SK-N-SH (cell line): Measurements from ENCODE around the gene LSM10. TPM values are rescaled to one million over a fixed set of nuclear protein-coding genes. Genes with fewer than 3 reads are reported as not detected.

Experiments
- CTCF ChIA-PET: fragments of 300-600, 350-600 bp; formaldehyde crosslinking; extraction: SDS; loops from one replicate; lab custom pipeline; 2021; lab: Yijun Ruan, JAX
- POLR2A ChIA-PET: fragments of 350-600 bp; sonication (Branson Sonifier 250); formaldehyde crosslinking; extraction: SDS; loops from one replicate; lab custom pipeline; 2020; ENCODE audit warnings: antibody characterized with exemption, inconsistent platforms; lab: Yijun Ruan, JAX
- DNase-seq: peaks from one replicate; pipeline ENCODE4 v3.0.0; 2012
- H2AFZ ChIP-seq: fragments of 200-600 bp; sonication (generic); 2 replicates; pipeline ENCODE4 v1.8.1; 2016; ENCODE audit warnings: antibody characterized with exemption, mild to moderate bottlenecking, low read depth
- H3F3A ChIP-seq: fragments of 200-600 bp; sonication (generic); replicated peaks from 2 replicates; pipeline ENCODE3; 2016; ENCODE audit warnings: antibody characterized with exemption, mild to moderate bottlenecking; ENCODE audit not compliant: insufficient read depth
- H3K27ac ChIP-seq, 2 experiments: fragments of 200-500 bp in 1 of 2; fragments of 200-600 bp in 1 of 2; sonication (Bioruptor generic) in 1 of 2; sonication (generic), shearing (Covaris generic) in 1 of 2; 2 replicates each; pipeline versions ENCODE4 v1.5.1 to v1.6.1; 2014 to 2016; ENCODE audit warnings: low read depth in 2 of 2, inconsistent platforms in 1 of 2, low read length in 1 of 2, mild to moderate bottlenecking in 1 of 2, mixed read lengths in 1 of 2
- H3K27me3 ChIP-seq: fragments of 200-600 bp; sonication (generic), shearing (Covaris generic); 2 replicates; pipeline ENCODE4 v1.6.1; 2016; ENCODE audit warnings: mixed run types; ENCODE audit not compliant: insufficient read depth
- H3K36me3 ChIP-seq, 2 experiments: fragments of 200-500 bp in 1 of 2; fragments of 200-600 bp in 1 of 2; sonication (Bioruptor generic) in 1 of 2; sonication (generic) in 1 of 2; replicated peaks in 1 of 2; 2 replicates each; pipeline versions ENCODE3 to v1.5.1; 2014 to 2016; ENCODE audit warnings: low read length in 1 of 2, mild to moderate bottlenecking in 1 of 2; ENCODE audit not compliant: insufficient read depth in 2 of 2, control insufficient read depth in 1 of 2
- H3K4me1 ChIP-seq, 2 experiments: fragments of 200-500 bp in 1 of 2; fragments of 200-600 bp in 1 of 2; sonication (Bioruptor generic) in 1 of 2; sonication (generic), shearing (Covaris generic) in 1 of 2; 2 replicates each; pipeline versions ENCODE4 v1.5.1 to v1.6.1; 2014 to 2016; ENCODE audit warnings: low read depth in 1 of 2, low read length in 1 of 2, mixed run types in 1 of 2; ENCODE audit not compliant: insufficient read depth in 2 of 2, control insufficient read depth in 1 of 2
- H3K4me2 ChIP-seq: fragments of 200-600 bp; sonication (generic), shearing (Covaris generic); 2 replicates; pipeline ENCODE4 v1.6.1; 2017; ENCODE audit warnings: mixed run types
- H3K4me3 ChIP-seq, 2 experiments: fragments of 200-500 bp in 1 of 2; fragments of 200-600 bp in 1 of 2; sonication (Bioruptor generic) in 1 of 2; sonication (generic), shearing (Covaris generic) in 1 of 2; 2 replicates each; pipeline versions ENCODE4 v1.5.1 to v1.8.1; 2014 to 2016; ENCODE audit warnings: low read depth in 2 of 2, inconsistent platforms in 1 of 2, low read length in 1 of 2, mild to moderate bottlenecking in 1 of 2, mixed read lengths in 1 of 2, moderate library complexity in 1 of 2
- H3K79me2 ChIP-seq: fragments of 200-600 bp; sonication (generic); 2 replicates; pipeline ENCODE4 v1.8.1; 2017; ENCODE audit warnings: mild to moderate bottlenecking; ENCODE audit not compliant: insufficient read depth
- H3K9ac ChIP-seq: fragments of 200-600 bp; sonication (generic); 2 replicates; pipeline ENCODE4 v1.6.1; 2017; ENCODE audit warnings: mixed run types
- H3K9me2 ChIP-seq: fragments of 200-600 bp; sonication (generic); 2 replicates; pipeline ENCODE4 v1.6.1; 2017; ENCODE audit warnings: mixed run types
- H3K9me3 ChIP-seq: fragments of 200-600 bp; sonication (generic); 2 replicates; pipeline ENCODE4 v1.6.1; 2017; ENCODE audit warnings: mixed run types, mild to moderate bottlenecking, moderate library complexity
- H4K20me1 ChIP-seq: fragments of 200-600 bp; sonication (generic); 2 replicates; pipeline ENCODE4 v1.6.1; 2017; ENCODE audit warnings: mild to moderate bottlenecking, mixed run types; ENCODE audit not compliant: insufficient read depth
- CHD2 ChIP-seq: fragments of 150-350 bp; IDR thresholded peaks from 2 replicates; pipeline ENCODE4 v1.6.1; 2018; ENCODE audit warnings: low read length; ENCODE audit not compliant: partially characterized antibody
- EP300 ChIP-seq, 2 experiments: IDR thresholded peaks; 2 replicates each; pipeline versions ENCODE4 v1.4.0 to v1.6.1; 2012; ENCODE audit warnings: borderline replicate concordance in 1 of 2, low read depth in 1 of 2, low read length in 1 of 2
- FOSL2 ChIP-seq: IDR thresholded peaks from 2 replicates; pipeline ENCODE4 v1.4.0; 2012; ENCODE audit warnings: low read depth, mild to moderate bottlenecking, moderate library complexity, borderline replicate concordance
- FOXJ3 ChIP-seq: sonication (generic); formaldehyde crosslinking; IDR thresholded peaks from 2 replicates; pipeline ENCODE4 v1.5.1; 2020; ENCODE audit warnings: mild to moderate bottlenecking, missing genetic modification reagents
- GATA2 ChIP-seq: sonication (generic); formaldehyde crosslinking; IDR thresholded peaks from 2 replicates; pipeline ENCODE4 v1.5.0; 2020; ENCODE audit warnings: mild to moderate bottlenecking, missing genetic modification reagents
- JUND ChIP-seq: IDR thresholded peaks from 2 replicates; pipeline ENCODE4 v1.4.0; 2012
- MXI1 ChIP-seq: IDR thresholded peaks from 2 replicates; pipeline ENCODE4 v1.6.1; 2012; ENCODE audit warnings: mild to moderate bottlenecking, low read depth, low read length, improper control_type of control experiment
- NRF1 ChIP-seq: IDR thresholded peaks from 2 replicates; pipeline ENCODE4 v1.6.1; 2012; ENCODE audit warnings: low read depth, mild to moderate bottlenecking, low read length
- POLR2AphosphoS5 ChIP-seq: IDR thresholded peaks from 2 replicates; pipeline ENCODE4 v1.6.1; 2012; ENCODE audit warnings: low read depth, low read length
- RAD21 ChIP-seq: IDR thresholded peaks from 2 replicates; pipeline ENCODE4 v1.6.1; 2012; ENCODE audit warnings: mild to moderate bottlenecking, low read length
- RCOR1 ChIP-seq: fragments of 150-350 bp; IDR thresholded peaks from 2 replicates; pipeline ENCODE4 v1.6.1; 2017; ENCODE audit warnings: antibody characterized with exemption, low read length
- SIN3A ChIP-seq: IDR thresholded peaks from 2 replicates; pipeline ENCODE4 v1.6.1; 2012; ENCODE audit warnings: low read depth, mild to moderate bottlenecking, low read length, moderate library complexity, borderline replicate concordance
- SMC3 ChIP-seq: IDR thresholded peaks from 2 replicates; pipeline ENCODE4 v1.6.1; 2012; ENCODE audit warnings: low read depth, low read length, improper control_type of control experiment
- TAF1 ChIP-seq: IDR thresholded peaks from 2 replicates; pipeline ENCODE4 v1.6.1; 2012; ENCODE audit warnings: low read depth, mild to moderate bottlenecking, low read length, moderate library complexity, borderline replicate concordance
- TCF12 ChIP-seq: IDR thresholded peaks from 2 replicates; pipeline ENCODE4 v1.4.0; 2012
- TEAD4 ChIP-seq: IDR thresholded peaks from 2 replicates; pipeline ENCODE4 v1.4.0; 2012; ENCODE audit warnings: mild to moderate bottlenecking, borderline replicate concordance; ENCODE audit not compliant: insufficient read depth
- YY1 ChIP-seq: IDR thresholded peaks from 2 replicates; pipeline ENCODE4 v1.4.0; 2012; ENCODE audit warnings: low read depth, mild to moderate bottlenecking
- WGBS: methylation state at CpG from one replicate; pipeline ENCODE4 v1.1.6; 2017; ENCODE audit warnings: low lambda C conversion rate; 5-methylcytosine and 5-hydroxymethylcytosine counted together
- polyA plus RNA-seq, 3 experiments: library from polyadenylated mRNA; depleted of rRNA; stranded (reverse); fragments of >200 nt; gene quantifications; 2 replicates each; pipeline ENCODE4 v1.2.3, GENCODE V29; 2012
- TF ChIP-seq, protein P1 (sequence below): IDR thresholded peaks from 2 replicates; pipeline ENCODE4 v1.4.0; 2012; ENCODE audit warnings: low read depth, borderline replicate concordance
- TF ChIP-seq, protein P2 (sequence below): IDR thresholded peaks from 2 replicates; pipeline ENCODE4 v1.6.1; 2012; ENCODE audit warnings: mild to moderate bottlenecking, low read depth, low read length, moderate library complexity
- TF ChIP-seq, protein P3 (sequence below): fragments of 200-600 bp; sonication (generic); IDR thresholded peaks from 2 replicates; pipeline ENCODE4 v1.6.1; 2017; ENCODE audit warnings: antibody characterized with exemption, mild to moderate bottlenecking, moderate library complexity
- TF ChIP-seq, protein P4 (sequence below): IDR thresholded peaks from 2 replicates; pipeline ENCODE4; 2012

The LSM10 gene
- polyA plus RNA-seq, 1 of the 3 experiments (the other 2 are of a cell fraction) = 96.8 TPM

DNA sequence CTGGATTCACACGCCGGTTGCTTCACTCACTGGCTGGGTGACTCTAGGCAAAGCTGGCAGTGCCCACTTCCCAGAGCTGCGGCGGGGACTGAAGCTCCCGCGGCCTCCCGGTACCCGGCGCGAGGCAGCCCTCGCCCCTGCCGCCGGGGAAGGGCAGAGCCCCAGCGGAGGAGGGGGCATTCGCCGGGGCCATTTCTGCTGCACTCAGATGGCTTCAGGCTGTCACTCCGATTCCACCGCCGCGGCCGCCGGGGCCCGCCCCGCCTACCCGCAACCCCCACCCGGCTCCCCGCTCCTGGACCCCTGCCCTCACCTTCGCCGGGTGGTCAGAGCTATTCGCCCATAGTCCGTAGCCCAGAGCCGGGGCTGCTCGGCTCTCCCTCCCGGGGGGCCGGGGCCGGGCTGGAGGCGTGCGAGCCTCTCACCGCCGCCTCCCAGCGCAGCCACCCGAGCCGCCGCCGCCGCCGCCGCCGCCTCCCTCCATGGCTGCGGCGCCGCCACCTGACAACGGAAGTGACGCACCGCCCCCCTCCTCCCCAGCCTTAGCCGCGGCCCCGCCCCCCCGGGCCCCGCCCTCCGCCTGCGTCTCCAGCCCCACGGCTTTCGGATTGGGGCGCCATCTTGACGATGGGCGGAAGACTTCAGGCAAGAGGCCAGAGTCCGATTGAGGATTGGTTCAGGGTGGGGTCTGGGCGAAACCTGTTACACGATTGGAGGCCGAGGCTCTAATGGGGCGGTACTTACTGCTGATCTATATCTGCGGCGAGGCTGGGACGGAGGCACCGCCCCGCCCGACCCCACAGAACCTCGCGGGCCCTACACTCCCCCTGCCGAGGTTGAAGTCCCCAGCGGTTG is 12.1 kb downstream of the LSM10 start, which contains the start of gene STK40 (continued):
- no peak for TF ChIP-seq FOXJ3 (CRISPR knock-in tag)
- no peak for TF ChIP-seq TAF1
- TF ChIP-seq, protein P1, sequence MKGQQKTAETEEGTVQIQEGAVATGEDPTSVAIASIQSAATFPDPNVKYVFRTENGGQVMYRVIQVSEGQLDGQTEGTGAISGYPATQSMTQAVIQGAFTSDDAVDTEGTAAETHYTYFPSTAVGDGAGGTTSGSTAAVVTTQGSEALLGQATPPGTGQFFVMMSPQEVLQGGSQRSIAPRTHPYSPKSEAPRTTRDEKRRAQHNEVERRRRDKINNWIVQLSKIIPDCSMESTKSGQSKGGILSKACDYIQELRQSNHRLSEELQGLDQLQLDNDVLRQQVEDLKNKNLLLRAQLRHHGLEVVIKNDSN = 0 out of 2 replicates have a peak, but pooled peaks have one; percentile 23
- 0 out of 2 replicates have a peak, but pooled peaks have one; percentile 4 for TF ChIP-seq TEAD4
- TF ChIP-seq, protein P2, sequence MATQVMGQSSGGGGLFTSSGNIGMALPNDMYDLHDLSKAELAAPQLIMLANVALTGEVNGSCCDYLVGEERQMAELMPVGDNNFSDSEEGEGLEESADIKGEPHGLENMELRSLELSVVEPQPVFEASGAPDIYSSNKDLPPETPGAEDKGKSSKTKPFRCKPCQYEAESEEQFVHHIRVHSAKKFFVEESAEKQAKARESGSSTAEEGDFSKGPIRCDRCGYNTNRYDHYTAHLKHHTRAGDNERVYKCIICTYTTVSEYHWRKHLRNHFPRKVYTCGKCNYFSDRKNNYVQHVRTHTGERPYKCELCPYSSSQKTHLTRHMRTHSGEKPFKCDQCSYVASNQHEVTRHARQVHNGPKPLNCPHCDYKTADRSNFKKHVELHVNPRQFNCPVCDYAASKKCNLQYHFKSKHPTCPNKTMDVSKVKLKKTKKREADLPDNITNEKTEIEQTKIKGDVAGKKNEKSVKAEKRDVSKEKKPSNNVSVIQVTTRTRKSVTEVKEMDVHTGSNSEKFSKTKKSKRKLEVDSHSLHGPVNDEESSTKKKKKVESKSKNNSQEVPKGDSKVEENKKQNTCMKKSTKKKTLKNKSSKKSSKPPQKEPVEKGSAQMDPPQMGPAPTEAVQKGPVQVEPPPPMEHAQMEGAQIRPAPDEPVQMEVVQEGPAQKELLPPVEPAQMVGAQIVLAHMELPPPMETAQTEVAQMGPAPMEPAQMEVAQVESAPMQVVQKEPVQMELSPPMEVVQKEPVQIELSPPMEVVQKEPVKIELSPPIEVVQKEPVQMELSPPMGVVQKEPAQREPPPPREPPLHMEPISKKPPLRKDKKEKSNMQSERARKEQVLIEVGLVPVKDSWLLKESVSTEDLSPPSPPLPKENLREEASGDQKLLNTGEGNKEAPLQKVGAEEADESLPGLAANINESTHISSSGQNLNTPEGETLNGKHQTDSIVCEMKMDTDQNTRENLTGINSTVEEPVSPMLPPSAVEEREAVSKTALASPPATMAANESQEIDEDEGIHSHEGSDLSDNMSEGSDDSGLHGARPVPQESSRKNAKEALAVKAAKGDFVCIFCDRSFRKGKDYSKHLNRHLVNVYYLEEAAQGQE = no peak
- no peak for TF ChIP-seq FOSL2

DNA sequence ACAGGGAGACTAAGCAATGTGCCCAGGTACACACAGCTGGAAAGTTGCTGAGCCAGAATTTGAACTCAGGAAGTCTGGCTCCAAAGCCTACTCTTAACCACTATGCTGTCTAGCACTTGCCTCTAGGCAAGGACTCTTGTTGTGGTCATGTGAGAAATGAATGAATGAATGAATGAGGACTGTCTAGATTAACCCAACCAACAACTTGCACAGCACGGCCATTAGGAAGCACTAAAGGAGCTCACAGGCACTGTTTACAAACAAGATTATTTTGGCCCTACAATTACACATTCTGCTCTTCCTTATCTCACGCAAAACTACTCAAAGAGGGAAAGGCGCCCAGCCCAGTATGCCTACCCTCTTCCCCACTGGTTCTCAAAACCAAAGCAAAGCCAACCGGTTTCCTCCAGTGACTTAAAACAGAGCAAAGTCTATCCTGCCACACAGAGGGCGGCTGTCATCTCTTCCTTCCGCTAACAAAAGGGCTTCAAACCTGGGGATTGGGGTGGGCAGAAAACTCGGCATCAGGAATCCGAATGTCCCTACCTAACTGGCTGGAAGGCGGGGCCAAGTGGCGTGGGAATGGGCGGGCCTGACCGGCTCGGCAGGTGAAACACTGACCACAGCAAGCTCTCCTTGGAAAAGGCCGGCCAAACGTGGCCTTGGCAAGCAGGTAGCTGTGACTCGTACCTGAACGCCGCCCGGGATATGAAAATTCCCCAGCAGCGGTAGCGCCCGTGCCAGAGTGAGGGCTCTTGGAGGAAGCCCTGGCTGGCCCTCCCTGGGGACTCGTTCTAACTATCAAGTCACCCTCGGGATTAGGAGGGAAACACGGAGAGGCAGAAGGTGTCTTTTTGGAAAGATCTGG is 12.9 kb downstream of the LSM10 start:
- no peaks in the 10 kb centered on the region for H3K9me3 ChIP-seq
- no peaks in the 10 kb centered on the region for H3K36me3 ChIP-seq
- peaks cover 58% of the 10 kb centered on the region for H3K79me2 ChIP-seq
- H3K4me1 ChIP-seq = peaks cover 32 to 37% of the 10 kb centered on the region in 2 experiments
- H3K9me2 ChIP-seq = no peaks in the 10 kb centered on the region
- peak overlapping the region; percentile 79 to 83 for H3K4me3 ChIP-seq
- peak overlapping the region; percentile 93 for H3K4me2 ChIP-seq
- H3K27me3 ChIP-seq = no peaks in the 10 kb centered on the region
- peak; percentile 41 for DNase-seq
- peak overlapping the region; percentile 83 for H3K9ac ChIP-seq
- H4K20me1 ChIP-seq = peaks cover 53% of the 10 kb centered on the region
- ChIA-PET POLR2A (interaction anchor here (0.6 to 1.0 kb wide), 3 partner anchors 12 to 63 kb away, joined by 3 read pairs; no protein-coding TSS in a partner anchor), CTCF (interaction anchor here (1.0 to 10.1 kb wide), 5 partner anchors 17 to 36 kb away, joined by 3 to 78 read pairs (median 4); no protein-coding TSS in a partner anchor)
- WGBS = 9% methylated on average over 12 of the region's 25 CpGs
- peaks cover 26% of the 10 kb centered on the region for H3F3A ChIP-seq
- no peak overlapping the region for H2AFZ ChIP-seq
- H3K27ac ChIP-seq = peak overlapping the region; percentile 40 to 99
- TF ChIP-seq TCF12 (no peak), RCOR1 (no peak), EP300 (IDR thresholded peaks at IDR 0.05; ENCODE audit: borderline replicate concordance in 1 of 2, low read depth in 1 of 2, low read length in 1 of 2) (no peak), NRF1 (no peak), GATA2 (no peak), SIN3A (no peak), SMC3 (no peak), POLR2AphosphoS5 (no peak), TAF1 (no peak), JUND (no peak), MXI1 (no peak), YY1 (no peak; the same call in 1 of the 2 replicates), FOXJ3 (CRISPR knock-in tag) (no peak), RAD21 (no peak), CHD2 (no peak)
- TF ChIP-seq, protein P3, sequence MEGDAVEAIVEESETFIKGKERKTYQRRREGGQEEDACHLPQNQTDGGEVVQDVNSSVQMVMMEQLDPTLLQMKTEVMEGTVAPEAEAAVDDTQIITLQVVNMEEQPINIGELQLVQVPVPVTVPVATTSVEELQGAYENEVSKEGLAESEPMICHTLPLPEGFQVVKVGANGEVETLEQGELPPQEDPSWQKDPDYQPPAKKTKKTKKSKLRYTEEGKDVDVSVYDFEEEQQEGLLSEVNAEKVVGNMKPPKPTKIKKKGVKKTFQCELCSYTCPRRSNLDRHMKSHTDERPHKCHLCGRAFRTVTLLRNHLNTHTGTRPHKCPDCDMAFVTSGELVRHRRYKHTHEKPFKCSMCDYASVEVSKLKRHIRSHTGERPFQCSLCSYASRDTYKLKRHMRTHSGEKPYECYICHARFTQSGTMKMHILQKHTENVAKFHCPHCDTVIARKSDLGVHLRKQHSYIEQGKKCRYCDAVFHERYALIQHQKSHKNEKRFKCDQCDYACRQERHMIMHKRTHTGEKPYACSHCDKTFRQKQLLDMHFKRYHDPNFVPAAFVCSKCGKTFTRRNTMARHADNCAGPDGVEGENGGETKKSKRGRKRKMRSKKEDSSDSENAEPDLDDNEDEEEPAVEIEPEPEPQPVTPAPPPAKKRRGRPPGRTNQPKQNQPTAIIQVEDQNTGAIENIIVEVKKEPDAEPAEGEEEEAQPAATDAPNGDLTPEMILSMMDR = no peak
- TF ChIP-seq, protein P4, sequence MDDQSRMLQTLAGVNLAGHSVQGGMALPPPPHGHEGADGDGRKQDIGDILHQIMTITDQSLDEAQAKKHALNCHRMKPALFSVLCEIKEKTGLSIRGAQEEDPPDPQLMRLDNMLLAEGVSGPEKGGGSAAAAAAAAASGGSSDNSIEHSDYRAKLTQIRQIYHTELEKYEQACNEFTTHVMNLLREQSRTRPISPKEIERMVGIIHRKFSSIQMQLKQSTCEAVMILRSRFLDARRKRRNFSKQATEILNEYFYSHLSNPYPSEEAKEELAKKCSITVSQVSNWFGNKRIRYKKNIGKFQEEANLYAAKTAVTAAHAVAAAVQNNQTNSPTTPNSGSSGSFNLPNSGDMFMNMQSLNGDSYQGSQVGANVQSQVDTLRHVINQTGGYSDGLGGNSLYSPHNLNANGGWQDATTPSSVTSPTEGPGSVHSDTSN = no peak
